ENCODE data around the gene WDR1. TPM values are rescaled to one million over a fixed set of nuclear protein-coding genes. Genes with fewer than 3 reads are reported as not detected.

The WDR1 gene
- total and polyA plus RNA-seq, 10 of the 15 experiments (the other 5 are each of a cell fraction or from before 2014, with no cell fraction given), result 28.5 to 397 (median 290) TPM

GRCh38 chr4:10104991-10105276, 11.7 kb downstream of the WDR1 start (continued):
- no peak for TF ChIP-seq FOXK2 (IDR thresholded peaks at IDR 0.05)
- no peak for TF ChIP-seq TARDBP (IDR thresholded peaks at IDR 0.05; ENCODE audit: borderline replicate concordance)
- no peak for TF ChIP-seq ETV6 (conservative IDR thresholded peaks at IDR 0.05 in 1 of 2, IDR thresholded peaks at IDR 0.05 in 1 of 2; ENCODE audit: borderline replicate concordance in 1 of 2, low read depth in 1 of 2)
- TF ChIP-seq MTA3 (IDR thresholded peaks at IDR 0.05; ENCODE audit: borderline replicate concordance, low read length), result no peak
- no peak for TF ChIP-seq SUPT20H (IDR thresholded peaks at IDR 0.05; ENCODE audit: borderline replicate concordance, control insufficient read depth, low read depth, low read length)

DNA sequence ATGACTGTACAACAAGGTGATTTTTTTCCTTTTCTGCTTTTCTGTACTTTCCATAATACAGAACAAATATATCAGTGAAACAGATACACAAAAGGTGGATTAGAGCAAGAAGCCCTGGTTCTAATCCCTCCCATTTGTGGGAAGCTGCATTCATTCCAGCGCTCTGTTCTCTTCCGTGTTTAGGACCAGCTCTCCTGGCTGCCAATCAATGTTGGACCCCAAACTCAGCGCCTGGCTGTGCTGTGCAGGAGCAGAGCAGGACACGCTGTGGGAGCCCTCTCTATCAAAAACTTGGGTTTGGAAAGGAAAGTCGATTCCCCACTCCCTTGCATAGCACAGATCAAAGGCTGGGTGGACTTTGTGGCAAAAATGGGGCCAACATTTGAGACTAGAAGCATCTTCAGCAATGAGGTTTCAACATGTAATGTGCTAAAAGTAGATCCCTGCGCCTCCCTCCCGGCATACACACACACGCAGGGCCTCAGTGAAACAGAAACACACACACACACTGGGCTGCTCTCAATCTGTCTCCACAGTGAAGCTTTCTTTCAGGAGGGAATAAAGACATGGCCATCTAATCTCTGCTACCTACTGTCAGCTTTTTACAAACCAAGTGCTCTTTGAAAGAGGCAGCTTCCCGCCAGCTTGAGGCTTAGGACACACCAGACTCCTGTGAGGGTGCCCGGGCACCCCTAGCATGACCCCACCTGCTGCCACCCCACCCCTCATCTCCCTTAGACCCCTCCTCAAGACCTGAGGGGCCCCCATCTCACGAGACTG, 12.2 kb downstream of the WDR1 start:
- intact Hi-C loops (cut with micrococcal nuclease; ENCODE audit: unreplicated experiment), result no loop called here
- WGBS (ENCODE audit: insufficient coverage, insufficient replicate concordance, low lambda C conversion rate, missing lambda C conversion rate), result 60% methylated on average over 11 of the region's 11 CpGs
- SMC1A ChIA-PET (ENCODE audit: uncharacterized antibody, unreplicated experiment), result interaction anchor here (0.9 kb wide), 1 partner anchor 14 kb away, joined by 3 read pairs; no protein-coding TSS in a partner anchor
- Histone ChIP-seq H3K4me1 (ENCODE audit: control insufficient read depth, insufficient read depth, low read length) (peaks cover 4% of the 10 kb centered on the region; the same call in 1 of the 2 replicates), H3K4me2 (ENCODE audit: control insufficient read depth, insufficient read depth) (no peak overlapping the region), H3K9me3 (replicated peaks; ENCODE audit: control insufficient read depth, insufficient read depth, low read length) (no peaks in the 10 kb centered on the region), H3K79me2 (ENCODE audit: control insufficient read depth, insufficient read depth, low read length) (peaks cover 66% of the 10 kb centered on the region), H3K27me3 (replicated peaks in 1 of 2; ENCODE audit: control insufficient read depth in 2 of 2, insufficient read depth in 2 of 2, low read length in 1 of 2) (no peaks in the 10 kb centered on the region), H3K4me3 (no peak overlapping the region), H4K20me1 (ENCODE audit: control insufficient read depth, insufficient read depth) (peaks cover 24% of the 10 kb centered on the region), H3K36me3 (ENCODE audit: control insufficient read depth in 2 of 2, insufficient read depth in 2 of 2, low read length in 1 of 2) (peaks cover 39 to 58% of the 10 kb centered on the region in 2 experiments), H2AFZ (ENCODE audit: control insufficient read depth, low read depth, low read length) (no peak overlapping the region), H3K9ac (ENCODE audit: control insufficient read depth, insufficient read depth, low read length) (no peak overlapping the region), H3K27ac (ENCODE audit: control insufficient read depth, insufficient read depth) (no peak overlapping the region)
- TF ChIP-seq POLR2AphosphoS5 (IDR thresholded peaks at IDR 0.05; ENCODE audit: low read length) (0 out of 2 replicates have a peak, but pooled peaks have one; percentile 35), ZBTB40 (IDR thresholded peaks at IDR 0.05; ENCODE audit: borderline replicate concordance) (no peak), NBN (IDR thresholded peaks at IDR 0.05) (no peak)
- RAD21 ChIA-PET (ENCODE audit: unreplicated experiment), result interaction anchor here (1.0 kb wide), 1 partner anchor 14 kb away, joined by 3 read pairs; no protein-coding TSS in a partner anchor
- FAIRE-seq (no peak), DNase-seq (ENCODE audit: low read depth, low spot score) (no peak), ATAC-seq (peak; percentile 21)
- CTCF ChIA-PET, result interaction anchor here (1.5 kb wide), 1 partner anchor 14 kb away, joined by 4 read pairs; no protein-coding TSS in a partner anchor
- POLR2A ChIA-PET, result interaction anchor here (0.8 to 3.8 kb wide), 3 partner anchors 9 to 14 kb away, joined by 3 to 18 read pairs (median 6); partner anchors contain the start of gene WDR1
- in situ Hi-C loops (cut with MboI), result no loop called here
- BruUV-seq (replicated peaks), result no TSS peak

Data from GM12878 (cell line).